ENCODE data around the gene PLEKHM3. TPM values are rescaled to one million over a fixed set of nuclear protein-coding genes. Genes with fewer than 3 reads are reported as not detected.

PLEKHM3 gene
- total and polyA plus RNA-seq, 8 donors: 14.4 to 17.9 (median 16.0) TPM

GRCh38 chr2:207790898-207791297 lies 234.4 kb downstream of the PLEKHM3 start:
- ATAC-seq (no peak), DNase-seq (no peak)
- H3K27me3 ChIP-seq: no peaks in the 10 kb centered on the region
- TF ChIP-seq CTCF (IDR thresholded peaks at IDR 0.05): no peak
- no peaks in the 10 kb centered on the region for H3K9me3 ChIP-seq
- no peak overlapping the region for H3K27ac ChIP-seq
- H3K36me3 ChIP-seq: no peaks in the 10 kb centered on the region
- H3K4me1 ChIP-seq: peaks cover 0 to 30% of the 10 kb centered on the region in 2 donors
- intact Hi-C loops (cut with DNase I): no loop called here
- H3K4me3 ChIP-seq: no peak overlapping the region

DNA sequence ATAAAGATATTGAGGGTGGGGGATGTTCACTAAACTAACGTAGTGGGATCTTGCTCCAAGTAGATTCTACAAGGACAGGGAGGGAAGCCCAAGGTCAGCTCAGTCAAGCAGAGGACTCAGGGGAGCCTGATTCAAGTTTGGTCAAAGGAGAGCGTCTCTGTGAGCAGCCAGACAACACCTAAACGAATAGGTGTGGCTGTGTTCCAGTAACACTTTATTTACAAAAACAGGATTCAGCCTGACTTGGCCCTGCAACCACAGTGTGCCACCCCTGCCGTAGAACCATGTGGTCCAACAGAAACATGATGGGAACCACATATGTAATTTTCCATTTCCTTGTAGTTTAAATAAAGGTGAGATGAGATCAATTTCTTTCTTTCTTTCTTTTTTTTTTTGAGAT lies 237.5 kb downstream of the PLEKHM3 start:
- ATAC-seq: no peak
- no peaks in the 10 kb centered on the region for H3K27me3 ChIP-seq
- no peak overlapping the region for H3K27ac ChIP-seq
- DNase-seq: no peak
- H3K4me1 ChIP-seq: peaks cover 0 to 15% of the 10 kb centered on the region in 2 donors
- no peak overlapping the region for H3K4me3 ChIP-seq
- intact Hi-C loops (cut with DNase I): no loop called here
- TF ChIP-seq CTCF (IDR thresholded peaks at IDR 0.05): no peak
- no peaks in the 10 kb centered on the region for H3K9me3 ChIP-seq
- H3K36me3 ChIP-seq: no peaks in the 10 kb centered on the region

DNA sequence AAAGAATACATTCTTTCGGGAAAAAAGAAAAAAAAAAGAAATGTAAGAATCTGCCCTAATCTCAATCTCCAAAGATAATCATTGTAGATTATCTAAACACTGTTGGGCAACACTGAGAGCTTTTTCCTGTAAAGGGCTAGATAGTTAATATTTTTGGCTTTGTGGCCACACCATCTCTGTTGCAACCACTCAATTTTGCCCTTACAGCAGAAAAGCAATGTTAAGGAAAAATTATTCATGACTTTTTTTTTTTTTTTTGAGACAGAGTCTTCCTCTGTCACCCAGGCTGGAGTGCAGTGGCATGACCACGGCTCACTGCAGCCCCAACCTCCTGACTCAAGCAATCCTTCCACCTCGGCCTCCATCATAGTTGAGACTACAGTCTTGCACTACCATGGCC lies 238.3 kb downstream of the PLEKHM3 start:
- Histone ChIP-seq H3K4me1 (peaks cover 0 to 9% of the 10 kb centered on the region in 2 donors), H3K36me3 (no peaks in the 10 kb centered on the region), H3K27ac (peak overlapping the region in 1 of 2 donors; percentile 5), H3K27me3 (no peaks in the 10 kb centered on the region), H3K4me3 (no peak overlapping the region), H3K9me3 (no peaks in the 10 kb centered on the region)
- ATAC-seq: no peak
- intact Hi-C loops (cut with DNase I): no loop called here
- no peak for TF ChIP-seq CTCF (IDR thresholded peaks at IDR 0.05)
- DNase-seq: no peak

GRCh38 chr2:207784898-207785297 lies 240.4 kb downstream of the PLEKHM3 start:
- Histone ChIP-seq H3K9me3 (no peaks in the 10 kb centered on the region), H3K27ac (no peak overlapping the region), H3K36me3 (no peaks in the 10 kb centered on the region), H3K4me1 (peaks cover 0 to 3% of the 10 kb centered on the region in 2 donors), H3K4me3 (no peak overlapping the region), H3K27me3 (no peaks in the 10 kb centered on the region)
- DNase-seq (no peak), ATAC-seq (no peak)
- no peak for TF ChIP-seq CTCF (IDR thresholded peaks at IDR 0.05)
- intact Hi-C loops (cut with DNase I): no loop called here

DNA sequence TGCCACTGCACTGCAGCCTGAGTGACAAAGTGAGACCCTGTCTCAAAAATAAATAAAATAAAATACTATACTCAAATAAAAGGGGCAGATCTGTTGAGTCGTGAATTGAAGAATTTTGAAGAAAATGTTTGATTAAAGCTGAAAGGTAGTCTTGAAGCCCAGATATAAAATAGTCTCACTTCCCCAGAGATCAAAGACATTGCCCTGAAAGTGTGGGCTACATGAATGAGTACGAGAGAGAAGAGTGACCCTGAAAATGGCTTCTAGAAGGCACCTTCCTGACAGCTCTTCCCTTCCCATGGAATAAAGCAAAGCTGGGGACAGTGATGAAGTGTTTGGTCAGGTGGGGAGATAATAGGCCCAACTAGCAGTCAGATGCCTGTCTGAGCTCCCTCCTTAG lies 241.8 kb downstream of the PLEKHM3 start:
- no peak overlapping the region for H3K4me3 ChIP-seq
- intact Hi-C loops (cut with DNase I): no loop called here
- no peak for TF ChIP-seq CTCF (IDR thresholded peaks at IDR 0.05)
- no peak overlapping the region for H3K27ac ChIP-seq
- H3K4me1 ChIP-seq: peaks cover 0 to 3% of the 10 kb centered on the region in 2 donors
- ATAC-seq: no peak
- H3K9me3 ChIP-seq: no peaks in the 10 kb centered on the region
- no peaks in the 10 kb centered on the region for H3K36me3 ChIP-seq
- no peaks in the 10 kb centered on the region for H3K27me3 ChIP-seq
- DNase-seq: no peak

Measured in left lung (tissue), 10 donors.